HepG2 (cell line): ENCODE measurements around the gene PSD. TPM values are rescaled to one million over a fixed set of nuclear protein-coding genes. Genes with fewer than 3 reads are reported as not detected.
A peak's percentile ranks its signal among the peaks of the same experiment; 100 is the strongest.

ENCODE experiments used
- AFF4 ChIP-seq: sonication (generic); formaldehyde crosslinking; IDR thresholded peaks from 2 replicates; pipeline ENCODE4 v1.4.0; 2020; ENCODE audit warnings: missing genetic modification reagents
- BCL6 ChIP-seq: IDR thresholded peaks from 2 replicates; pipeline ENCODE4 v1.6.1; 2016; ENCODE audit warnings: missing genetic modification reagents, missing compliant biosample characterization
- CHCHD3 ChIP-seq: sonication (generic); formaldehyde crosslinking; IDR thresholded peaks from 2 replicates; pipeline ENCODE4 v1.8.0; 2022; ENCODE audit warnings: mild to moderate bottlenecking, missing genetic modification reagents, moderate library complexity
- KMT2B ChIP-seq: IDR thresholded peaks from 2 replicates; pipeline ENCODE4 v1.6.1; 2016; ENCODE audit warnings: missing genetic modification reagents, missing compliant biosample characterization
- MAFK ChIP-seq, 2 experiments: IDR thresholded peaks in 1 of 2; conservative IDR thresholded peaks in 1 of 2; 2 replicates each; pipeline ENCODE4 v1.6.1; 2011; ENCODE audit warnings: improper control_type of control experiment in 2 of 2, low read length in 2 of 2
- MTA1 ChIP-seq: sonication (generic); formaldehyde crosslinking; IDR thresholded peaks from 2 replicates; pipeline ENCODE4 v1.4.0; 2020; ENCODE audit warnings: missing genetic modification reagents, mild to moderate bottlenecking, borderline replicate concordance
- PPARG ChIP-seq: conservative IDR thresholded peaks from 2 replicates; pipeline ENCODE4 v1.6.1; 2016; ENCODE audit warnings: missing biosample characterization, missing genetic modification reagents
- PRMT3 ChIP-seq: sonication (generic); formaldehyde crosslinking; IDR thresholded peaks from 2 replicates; pipeline ENCODE4 v1.8.1; 2022; ENCODE audit warnings: low read depth, mild to moderate bottlenecking, moderate library complexity, missing genetic modification reagents, borderline replicate concordance
- PRPF4 ChIP-seq: fragments of 200-400 bp; formaldehyde crosslinking; IDR thresholded peaks from 2 replicates; pipeline ENCODE4 v1.6.1; 2016; ENCODE audit warnings: low read length, low read depth; ENCODE audit not compliant: poor library complexity, severe bottlenecking
- REST ChIP-seq, 2 experiments: IDR thresholded peaks; 2 replicates each; pipeline ENCODE4 v1.6.1; 2011 to 2012; ENCODE audit warnings: low read length in 2 of 2, borderline replicate concordance in 1 of 2, low read depth in 1 of 2, mild to moderate bottlenecking in 1 of 2, moderate library complexity in 1 of 2
- SNRNP70 ChIP-seq: fragments of 200-400 bp; formaldehyde crosslinking; IDR thresholded peaks from 2 replicates; pipeline ENCODE4 v1.6.1; 2017; ENCODE audit warnings: mild to moderate bottlenecking, low read depth, low read length, moderate library complexity
- THAP8 ChIP-seq: sonication (generic); formaldehyde crosslinking; IDR thresholded peaks from 2 replicates; pipeline ENCODE4 v1.5.1; 2020; ENCODE audit warnings: missing genetic modification reagents, mild to moderate bottlenecking, borderline replicate concordance
- YY1 ChIP-seq: IDR thresholded peaks from 2 replicates; pipeline ENCODE4 v1.6.1; 2011; ENCODE audit warnings: low read length, low read depth, moderate library complexity, mild to moderate bottlenecking; ENCODE audit not compliant: insufficient read depth, insufficient replicate concordance
- ZNF124 ChIP-seq: sonication (generic); formaldehyde crosslinking; IDR thresholded peaks from 2 replicates; pipeline ENCODE4 v1.4.0; 2020; ENCODE audit warnings: missing genetic modification reagents
- ZNF20 ChIP-seq: sonication (generic); formaldehyde crosslinking; IDR thresholded peaks from 2 replicates; pipeline ENCODE4 v1.4.0; 2020; ENCODE audit warnings: mild to moderate bottlenecking, moderate library complexity, missing genetic modification reagents
- ZNF256 ChIP-seq: sonication (generic); formaldehyde crosslinking; conservative IDR thresholded peaks from 2 replicates; pipeline ENCODE4 v1.4.0; 2020; ENCODE audit warnings: missing genetic modification reagents
- ZNF274 ChIP-seq: sonication (generic); formaldehyde crosslinking; IDR thresholded peaks from 2 replicates; pipeline ENCODE4 v1.5.1; 2020; ENCODE audit warnings: mild to moderate bottlenecking, missing genetic modification reagents
- ZNF446 ChIP-seq: sonication (generic); formaldehyde crosslinking; IDR thresholded peaks from 2 replicates; pipeline ENCODE4 v1.5.0; 2020; ENCODE audit warnings: mild to moderate bottlenecking, missing genetic modification reagents
- ZNF547 ChIP-seq: sonication (generic); formaldehyde crosslinking; IDR thresholded peaks from 2 replicates; pipeline ENCODE4 v1.5.1; 2020; ENCODE audit warnings: mild to moderate bottlenecking, missing genetic modification reagents
- ZNF552 ChIP-seq: sonication (generic); formaldehyde crosslinking; IDR thresholded peaks from 2 replicates; pipeline ENCODE4 v1.9.0; 2022; ENCODE audit warnings: missing genetic modification reagents, mild to moderate bottlenecking, borderline replicate concordance
- ZNF563 ChIP-seq: sonication (generic); formaldehyde crosslinking; IDR thresholded peaks from 2 replicates; pipeline ENCODE4 v1.8.0; 2022; ENCODE audit warnings: mild to moderate bottlenecking, moderate library complexity, missing genetic modification reagents
- ZSCAN31 ChIP-seq: sonication (generic); formaldehyde crosslinking; IDR thresholded peaks from 2 replicates; pipeline ENCODE4 v1.5.0; 2020; ENCODE audit warnings: low read depth, mild to moderate bottlenecking, missing genetic modification reagents
- polyA plus RNA-seq, 8 experiments: library from polyadenylated mRNA; depleted of rRNA in 3 of 8; stranded (reverse) in 7 of 8; unstranded in 1 of 8; fragments of >200 nt; fragmentation: Illumina TruSeq in 4 of 8; extraction: Trizol in 4 of 8; gene quantifications; 2 replicates each; pipeline versions ENCODE4 v1.2.1 to v1.2.3, GENCODE V29; 2011 to 2016; ENCODE audit warnings: low read depth in 4 of 8, missing spikeins in 1 of 8, mixed read lengths in 1 of 8; ENCODE audit not compliant: insufficient read depth in 1 of 8
- total RNA-seq, 5 experiments: library from RNA; depleted of rRNA; stranded (reverse); fragments of >200 nt; fragmentation: Illumina TruSeq; extraction: Trizol; gene quantifications; 2 replicates each; pipeline ENCODE4 v1.2.3, GENCODE V29; 2016; ENCODE audit warnings: low read depth in 1 of 5

The PSD gene
- total and polyA plus RNA-seq, 2 of the 13 experiments (the other 11 are each of a cell fraction or from before 2014, with no cell fraction given): 0.35 to 0.58 TPM

- TF ChIP-seq PRPF4: no peak
- no peak for TF ChIP-seq ZNF124
- TF ChIP-seq ZSCAN31: no peak
- TF ChIP-seq ZNF256 (CRISPR knock-in tag): no peak
- peak; percentile 20; the same call in 1 of the 2 replicates for TF ChIP-seq ZNF563 (CRISPR knock-in tag)
- no peak for TF ChIP-seq REST (IDR thresholded peaks at IDR 0.05; ENCODE audit: borderline replicate concordance in 1 of 2, low read depth in 1 of 2, low read length in 2 of 2)
- TF ChIP-seq ZNF552 (CRISPR knock-in tag): peak; percentile 87; the same call in 1 of the 2 replicates
- no peak for TF ChIP-seq ZNF446 (CRISPR knock-in tag)
- TF ChIP-seq ZNF274 (CRISPR knock-in tag): no peak
- TF ChIP-seq BCL6 (CRISPR knock-in tag): no peak
- TF ChIP-seq PPARG (CRISPR knock-in tag): no peak
- TF ChIP-seq CHCHD3: 0 out of 2 replicates have a peak, but pooled peaks have one; percentile 40
- no peak for TF ChIP-seq AFF4 (CRISPR knock-in tag)
- TF ChIP-seq MAFK (conservative IDR thresholded peaks at IDR 0.05 in 1 of 2, IDR thresholded peaks at IDR 0.05 in 1 of 2; ENCODE audit: low read length in 2 of 2): no peak
- no peak for TF ChIP-seq THAP8
- no peak for TF ChIP-seq YY1
- no peak for TF ChIP-seq MTA1 (CRISPR knock-in tag)
- no peak; the same call in 1 of the 2 replicates for TF ChIP-seq ZNF547 (CRISPR knock-in tag)
- TF ChIP-seq PRMT3: no peak; the same call in 1 of the 2 replicates
- TF ChIP-seq SNRNP70: no peak
- TF ChIP-seq ZNF20 (CRISPR knock-in tag): no peak
- TF ChIP-seq KMT2B (CRISPR knock-in tag): no peak
Measured at GRCh38 chr10:102421757-102422512, 3.4 kb upstream of the PSD start (continued).
